RKO (cell line): ENCODE measurements around the gene LHFPL4.
"Not testable (repeated sequence)": the region's sequence is repeated elsewhere in the genome, so short reads cannot be mapped to it uniquely, and the experiment has no call there.

Source experiments
- DNase-seq: peaks from one replicate; pipeline ENCODE4 v3.0.0-alpha.2; 2016; ENCODE audit warnings: low spot score

LHFPL4 gene

DNA sequence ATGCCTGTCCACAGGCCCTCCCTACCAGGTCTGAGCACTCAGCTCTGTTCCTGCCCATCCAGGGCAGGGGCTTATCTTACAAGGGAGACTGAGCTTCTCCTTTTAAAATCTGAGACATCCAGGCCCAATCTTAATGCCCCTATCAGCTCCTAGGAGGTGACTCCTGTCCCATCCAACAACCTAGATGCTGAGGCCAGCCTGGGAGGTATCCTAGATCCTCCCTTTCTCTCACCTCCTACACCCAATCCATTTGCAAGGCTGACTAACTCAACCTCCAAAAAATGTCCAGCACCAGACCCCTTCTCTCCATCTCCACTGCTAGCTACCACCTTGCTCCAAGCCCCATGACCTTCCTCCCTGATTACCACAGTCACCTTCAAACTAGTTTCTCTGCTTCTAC is 17.4 kb downstream of the LHFPL4 start:
- no peak for DNase-seq

- DNase-seq: no peak
These were observed 19.2 kb downstream of the LHFPL4 start for GRCh38 chr3:9534429-9534828.

GRCh38 chr3:9525078-9525477 is 28.5 kb downstream of the LHFPL4 start:
- DNase-seq: no peak

- no peak for DNase-seq
These were observed 38.7 kb downstream of the LHFPL4 start for GRCh38 chr3:9514956-9515355.

GRCh38 chr3:9514306-9514705 is 39.3 kb downstream of the LHFPL4 start:
- DNase-seq: no peak

GRCh38 chr3:9512456-9513045 is 41.1 kb downstream of the LHFPL4 start:
- DNase-seq: no peak

- no peak for DNase-seq
These were observed 44.8 kb downstream of the LHFPL4 start for GRCh38 chr3:9508781-9509180.

DNA sequence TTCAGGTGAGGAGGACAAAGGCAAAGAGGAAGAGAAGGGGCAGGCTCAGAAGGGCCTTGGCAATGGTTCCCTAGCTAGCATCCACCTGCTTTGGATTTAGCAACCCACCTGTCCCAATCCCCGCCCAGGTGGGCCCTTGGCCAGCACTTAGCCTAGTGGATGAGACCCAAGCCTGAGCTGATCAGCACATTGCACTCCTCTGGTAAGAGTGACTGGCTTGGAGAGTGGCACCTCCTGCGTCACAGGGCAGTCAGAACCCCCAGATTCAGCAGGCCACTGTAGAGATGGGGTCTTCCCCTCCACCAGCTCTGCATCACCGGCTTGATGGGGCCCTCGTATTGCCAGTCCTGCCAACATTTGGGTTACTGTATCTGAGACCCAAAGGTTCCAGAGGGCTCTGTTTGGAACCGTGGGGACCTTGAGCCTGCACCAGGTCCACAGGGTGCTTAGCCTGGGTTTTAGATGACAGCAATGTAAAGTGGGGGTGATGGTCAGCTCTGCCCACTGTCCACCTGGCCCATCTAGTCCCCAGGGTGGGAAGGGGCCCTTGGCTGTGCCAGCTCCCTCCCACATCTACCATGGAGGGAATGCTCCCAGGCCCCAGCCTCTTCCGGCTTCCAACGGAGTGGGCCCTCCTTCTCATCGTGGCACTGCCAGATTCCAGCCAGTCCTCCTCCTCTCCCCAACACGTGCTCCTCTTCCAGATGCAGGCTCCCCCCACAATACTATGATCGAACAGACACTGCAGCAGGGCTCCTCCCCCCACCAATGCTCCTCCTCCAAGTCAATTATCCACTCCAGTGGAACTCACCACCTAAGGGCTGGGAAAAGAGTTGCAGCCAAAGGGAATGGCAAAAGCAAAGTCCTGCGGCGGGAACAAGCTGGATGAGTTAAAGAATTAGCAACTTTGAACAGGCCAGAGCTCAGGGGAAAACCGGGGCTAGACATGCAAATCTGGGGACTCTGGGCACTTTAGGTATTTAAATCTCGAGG is 45.7 kb downstream of the LHFPL4 start:
- DNase-seq: no peak

DNA sequence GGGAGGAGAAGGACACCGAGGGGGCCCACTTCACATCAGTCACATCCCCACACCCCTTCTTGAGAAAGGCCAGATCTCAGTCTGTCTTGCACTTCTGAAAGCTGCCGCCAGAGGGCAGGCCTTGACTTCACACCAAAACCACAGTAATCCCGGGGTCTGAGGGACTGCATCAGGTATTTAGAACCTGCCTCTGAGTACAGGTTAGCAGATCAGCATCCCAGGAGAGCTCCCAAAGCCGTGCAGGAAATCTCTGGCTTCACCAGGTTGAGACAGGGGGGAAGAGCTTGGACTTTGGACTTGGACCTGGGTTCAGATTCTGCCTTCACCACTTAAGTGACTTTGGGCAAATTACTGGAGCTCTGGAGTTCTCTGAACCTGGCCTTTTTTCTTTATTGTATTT is 50.3 kb downstream of the LHFPL4 start:
- DNase-seq: peak; percentile 62

GRCh38 chr3:9501226-9501625 is 52.4 kb downstream of the LHFPL4 start:
- no peak for DNase-seq

DNA sequence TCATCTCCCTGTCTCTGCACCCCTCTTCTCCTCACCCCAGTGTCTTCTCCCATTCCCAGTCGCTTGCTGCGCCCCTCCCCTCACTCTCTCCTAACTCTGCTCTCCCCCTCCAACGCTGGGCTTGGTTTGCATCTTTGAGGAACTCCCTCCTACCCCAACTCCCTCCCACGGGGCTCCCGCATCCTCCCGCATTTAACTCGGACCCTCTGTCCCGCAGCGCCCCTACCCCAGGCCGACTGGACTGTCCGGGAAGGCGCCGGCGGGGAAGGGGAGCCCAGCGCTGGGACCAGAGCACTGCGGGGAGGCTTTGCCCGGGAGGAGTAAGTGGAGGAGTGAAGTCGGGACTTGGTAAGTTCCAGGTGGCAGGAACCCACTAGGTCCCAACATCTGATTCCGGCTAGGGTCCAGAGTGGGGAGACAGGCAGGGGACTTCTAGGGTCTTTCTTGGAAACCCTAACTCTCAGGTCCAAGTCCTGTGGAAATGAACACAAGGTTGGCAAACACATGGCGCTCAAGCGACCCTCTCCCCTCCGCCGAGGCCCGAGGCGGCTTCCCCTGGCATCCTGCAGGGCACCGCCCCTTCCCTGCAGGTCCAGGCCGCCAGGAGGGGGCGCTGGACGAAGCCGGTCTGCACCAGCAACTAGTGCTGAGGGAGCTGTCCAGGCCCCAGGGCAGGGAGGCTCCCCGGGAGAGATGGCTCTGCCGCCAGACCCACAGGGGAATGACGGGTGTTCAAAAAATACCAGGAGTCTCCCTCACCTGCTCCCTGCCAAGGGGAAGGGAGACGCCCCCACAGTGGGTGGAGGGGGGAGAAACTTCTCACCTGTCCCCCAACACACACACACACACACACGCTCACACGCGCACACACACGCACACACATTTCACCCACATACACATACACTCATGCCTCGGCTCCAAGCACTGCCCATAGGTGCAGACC is 53.2 kb downstream of the LHFPL4 start:
- DNase-seq: peak; percentile 17

GRCh38 chr3:9499455-9500107 is 54.0 kb downstream of the LHFPL4 start:
- DNase-seq: no peak

DNA sequence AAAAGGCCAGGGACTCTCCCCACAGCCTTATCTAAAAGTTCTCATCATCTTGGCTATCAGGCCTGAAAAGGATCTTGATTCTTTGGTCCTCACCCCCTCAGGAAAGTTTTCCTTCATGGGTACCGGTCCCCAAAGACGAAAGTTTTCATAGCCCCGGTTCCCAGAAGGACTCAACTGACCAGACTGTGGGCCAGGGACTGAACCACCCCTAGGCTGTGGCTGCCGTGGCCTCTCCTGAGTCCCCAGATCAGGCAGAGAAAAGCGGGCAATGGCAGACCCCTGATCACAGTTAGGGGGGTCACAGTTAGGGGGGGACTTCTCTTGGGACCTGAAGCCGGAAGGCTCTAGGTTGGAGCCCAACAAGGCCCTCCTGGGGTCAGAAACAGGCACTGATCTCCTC is 54.8 kb downstream of the LHFPL4 start:
- DNase-seq: no peak

DNA sequence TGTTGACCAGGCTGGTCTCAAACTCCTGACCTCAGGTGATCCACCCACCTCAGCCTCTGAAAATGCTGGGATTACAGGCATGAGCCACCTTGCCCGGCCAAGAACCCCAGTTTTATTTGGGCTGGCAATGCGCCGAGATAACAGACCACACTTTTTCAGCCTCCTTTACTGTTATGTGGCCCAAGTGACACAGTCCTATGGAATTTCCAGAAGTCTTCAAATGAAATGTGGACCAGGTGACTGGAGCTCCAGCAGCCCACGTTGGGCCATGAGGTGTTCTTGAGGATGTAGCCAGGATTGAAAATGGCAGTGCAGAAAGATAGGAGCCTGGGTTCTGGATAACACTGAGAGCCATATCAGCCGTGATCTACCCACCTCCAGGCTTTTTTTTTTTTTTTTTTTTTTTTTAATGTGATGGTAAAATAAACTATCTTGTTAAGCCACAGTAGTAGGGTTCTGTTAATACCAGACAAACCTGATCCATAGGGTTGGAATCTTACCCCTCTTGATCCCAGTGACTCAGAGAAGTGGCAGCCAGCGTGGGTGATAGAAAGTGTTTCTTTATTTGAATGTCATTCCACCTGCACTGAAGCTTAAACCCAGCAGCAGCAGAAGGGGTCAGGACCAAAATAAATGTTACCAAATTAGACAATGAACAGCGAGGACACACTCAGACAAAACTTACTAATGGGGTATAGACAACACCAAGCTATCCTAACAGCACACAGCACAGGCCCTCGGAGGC is 55.6 kb downstream of the LHFPL4 start:
- no peak for DNase-seq

DNA sequence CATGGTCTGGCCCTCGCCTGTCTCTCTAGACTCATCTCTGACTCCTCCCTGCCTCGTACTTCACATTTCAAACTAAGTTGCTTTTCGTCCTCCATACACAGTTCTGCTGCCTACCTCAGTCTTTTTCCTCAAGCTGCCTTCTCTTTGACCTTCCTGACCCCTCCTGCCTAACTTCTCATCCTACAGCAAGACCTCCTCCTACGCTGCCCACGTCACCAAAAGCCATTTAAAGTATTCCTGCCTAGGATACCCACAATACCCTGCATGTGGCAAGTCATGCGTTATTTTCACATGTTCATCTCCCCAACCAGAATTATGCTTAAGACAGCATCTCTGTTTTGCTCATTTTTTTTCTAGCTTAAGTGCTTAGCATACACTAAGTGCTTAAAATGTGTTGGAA is 56.7 kb downstream of the LHFPL4 start:
- DNase-seq: no peak

DNA sequence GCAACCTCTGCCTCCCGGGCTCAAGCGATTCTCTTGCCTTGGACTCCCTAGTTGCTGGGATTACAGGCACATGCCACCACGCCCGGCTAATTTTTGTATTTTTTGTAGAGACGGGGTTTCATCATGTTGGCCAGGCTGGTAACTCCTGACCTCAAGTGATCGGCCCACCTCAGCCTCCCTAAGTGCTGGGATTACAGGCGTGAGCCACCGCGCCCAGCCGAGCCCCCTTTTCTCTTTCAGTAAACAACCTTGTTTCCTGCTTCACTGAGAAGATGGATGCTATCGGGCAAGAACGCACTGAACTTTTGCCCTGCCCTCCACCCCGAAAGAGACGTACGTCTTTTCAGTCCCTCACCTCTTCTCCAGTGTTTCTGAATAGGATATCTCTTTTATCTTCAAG is 59.6 kb downstream of the LHFPL4 start:
- DNase-seq: not testable (repeated sequence)

DNA sequence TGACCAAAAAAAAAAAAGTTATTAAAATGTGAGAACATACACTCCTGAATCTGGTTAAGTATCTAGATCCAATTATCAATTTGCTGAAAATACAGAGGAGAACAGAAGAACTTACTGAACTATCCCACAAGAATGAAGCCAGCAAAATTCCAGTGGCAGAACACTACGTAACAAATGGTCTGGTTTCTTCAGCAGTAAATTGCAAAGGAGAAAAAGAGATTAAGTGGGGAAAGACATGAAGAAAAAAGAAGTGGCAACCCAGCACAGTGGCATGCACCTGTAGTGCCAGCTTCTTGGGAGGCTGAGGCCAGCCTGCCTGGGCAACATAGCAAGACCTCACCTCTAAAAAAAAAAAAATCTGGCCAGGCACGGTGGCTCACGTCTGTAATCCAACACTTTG is 62.1 kb downstream of the LHFPL4 start:
- DNase-seq: no peak

GRCh38 chr3:9485248-9485647 is 68.4 kb downstream of the LHFPL4 start:
- DNase-seq: no peak

DNA sequence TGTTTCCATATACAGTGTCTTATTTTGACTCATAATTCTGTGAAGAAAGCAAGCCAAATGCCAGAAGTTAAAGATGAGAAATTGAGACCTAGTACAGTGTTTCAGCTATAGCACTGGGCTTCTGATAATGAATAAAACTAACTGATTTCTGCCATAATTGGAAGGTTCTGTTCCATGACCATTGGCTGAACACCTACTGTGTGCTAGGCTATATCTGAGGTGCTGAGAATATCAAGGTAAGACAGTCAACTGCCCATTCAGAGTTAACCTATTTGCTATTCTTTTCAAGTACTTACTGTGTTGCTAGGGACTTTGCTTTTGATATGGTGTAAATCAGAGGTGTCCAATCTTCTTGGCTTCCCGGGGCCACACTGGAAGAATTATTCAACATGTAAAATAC is 73.4 kb downstream of the LHFPL4 start:
- no peak for DNase-seq

GRCh38 chr3:9476935-9477334 is 76.7 kb downstream of the LHFPL4 start:
- no peak for DNase-seq

GRCh38 chr3:9474482-9474881 is 79.1 kb downstream of the LHFPL4 start:
- no peak for DNase-seq
